Upper lobe of left lung (tissue), 6 donors: ENCODE data around the gene MAPK8IP3. TPM values are rescaled to one million over a fixed set of nuclear protein-coding genes. Genes with fewer than 3 reads are reported as not detected.
A peak's percentile ranks its signal among the peaks of the same experiment; 100 is the strongest.

Experiments used
- ATAC-seq, 2 donors: fragments of 200-7000 bp; cut with Tn5 transposase; one replicate each; pipeline ENCODE4 v1.9.1; 2022; ENCODE audit warnings: mild to moderate bottlenecking in 2 of 2, moderate library complexity in 2 of 2; ENCODE audit not compliant: low FRiP score in 2 of 2
- DNase-seq, 2 donors: peaks; one replicate each; pipeline ENCODE4 v3.0.0-alpha.2; 2019 to 2020
- H3K27ac ChIP-seq, 4 donors: fragments of 200-600 bp; sonication (generic); one replicate each; pipeline ENCODE4 v1.5.1; 2016 to 2019
- H3K27me3 ChIP-seq, 4 donors: fragments of 200-600 bp; sonication (generic); one replicate each; pipeline ENCODE4 v1.5.1; 2017 to 2019
- H3K36me3 ChIP-seq, 4 donors: fragments of 200-600 bp; sonication (generic); one replicate each; pipeline ENCODE4 v1.5.1; 2016 to 2019
- H3K4me1 ChIP-seq, 4 donors: fragments of 200-600 bp; sonication (generic); one replicate each; pipeline ENCODE4 v1.5.1; 2018 to 2019
- H3K4me3 ChIP-seq, 4 donors: fragments of 200-600 bp; sonication (generic); one replicate each; pipeline ENCODE4 v1.5.1; 2017 to 2019; ENCODE audit warnings: mild to moderate bottlenecking in 2 of 4, moderate library complexity in 1 of 4
- H3K9me3 ChIP-seq, 4 donors: fragments of 200-600 bp; sonication (generic); one replicate each; pipeline ENCODE4 v1.5.1; 2018 to 2019
- EP300 ChIP-seq, 4 donors: sonication (generic); formaldehyde crosslinking; IDR thresholded peaks; one replicate each; pipeline ENCODE4 v1.5.1; 2017; ENCODE audit warnings: antibody characterized with exemption in 4 of 4, control low read depth in 2 of 4
- POLR2A ChIP-seq, 4 donors: fragments of 450-650 bp; IDR thresholded peaks; one replicate each; pipeline ENCODE4 v1.5.1; 2016 to 2017; ENCODE audit warnings: antibody characterized with exemption in 4 of 4, mild to moderate bottlenecking in 2 of 4
- POLR2AphosphoS5 ChIP-seq, 2 donors: sonication (generic); formaldehyde crosslinking; IDR thresholded peaks; one replicate each; pipeline ENCODE4 v1.5.1; 2017; ENCODE audit warnings: antibody characterized with exemption in 2 of 2
- WGBS, 2 donors: methylation state at CpG; one replicate each; pipeline ENCODE4 v1.1.5; 2017 to 2018; 5-methylcytosine and 5-hydroxymethylcytosine counted together
- total RNA-seq, 6 donors: library from RNA; depleted of rRNA in 4 of 6; stranded (reverse); fragments of >200 nt in 4 of 6; gene quantifications; one replicate each; pipeline versions ENCODE4 v1.1.0 to v1.2.1, GENCODE V29; 2016 to 2021
- TF ChIP-seq, protein P1 (sequence below), 6 experiments: fragments of 450-650 bp in 4 of 6; fragments of 200-600 bp in 2 of 6; sonication (generic) in 2 of 6; IDR thresholded peaks; one replicate each; pipeline ENCODE4 v1.5.1; 2016 to 2019; ENCODE audit warnings: antibody characterized with exemption in 6 of 6
- donor health status: DM: no; HTN: no; CAD: no; lungs with moderate emphysema.
- donor health status: DM: no; HTN: yes; CAD: no; lungs with severe emphysema.

Gene MAPK8IP3
- total RNA-seq, 6 donors from 2014 or later, result 46.4 to 505 (median 71.9) TPM

DNA sequence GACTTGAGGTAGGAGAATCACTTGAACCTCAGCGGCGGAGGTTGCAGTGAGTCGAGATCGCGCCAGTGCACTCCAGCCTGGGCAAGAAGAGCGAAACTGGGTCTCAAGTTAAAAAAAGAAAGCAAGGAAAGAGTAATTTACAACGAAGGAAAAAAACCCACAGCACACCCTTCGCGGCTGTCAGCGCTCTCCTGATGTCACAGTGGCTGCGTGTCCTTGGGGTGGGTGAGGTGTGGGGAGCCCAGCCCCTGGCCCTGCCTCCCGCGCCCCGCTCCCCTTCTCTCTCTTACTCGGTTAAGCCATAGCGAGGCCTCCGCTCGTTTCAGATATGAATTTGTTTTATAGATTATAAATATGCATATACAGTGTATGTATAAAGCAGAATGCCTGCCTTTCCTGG lies 28.7 kb upstream of the MAPK8IP3 start:
- no peak for DNase-seq
- peaks cover 3 to 32% (median 29%) of the 10 kb centered on the region in 4 donors for H3K36me3 ChIP-seq
- H3K27me3 ChIP-seq, result no peaks in the 10 kb centered on the region
- ATAC-seq, result no peak
- H3K4me1 ChIP-seq, result peaks cover 7 to 26% (median 18%) of the 10 kb centered on the region in 4 donors
- no peaks in the 10 kb centered on the region for H3K9me3 ChIP-seq
- TF ChIP-seq EP300 (IDR thresholded peaks at IDR 0.05) (no peak), POLR2AphosphoS5 (IDR thresholded peaks at IDR 0.05) (no peak)
- TF ChIP-seq, protein P1, sequence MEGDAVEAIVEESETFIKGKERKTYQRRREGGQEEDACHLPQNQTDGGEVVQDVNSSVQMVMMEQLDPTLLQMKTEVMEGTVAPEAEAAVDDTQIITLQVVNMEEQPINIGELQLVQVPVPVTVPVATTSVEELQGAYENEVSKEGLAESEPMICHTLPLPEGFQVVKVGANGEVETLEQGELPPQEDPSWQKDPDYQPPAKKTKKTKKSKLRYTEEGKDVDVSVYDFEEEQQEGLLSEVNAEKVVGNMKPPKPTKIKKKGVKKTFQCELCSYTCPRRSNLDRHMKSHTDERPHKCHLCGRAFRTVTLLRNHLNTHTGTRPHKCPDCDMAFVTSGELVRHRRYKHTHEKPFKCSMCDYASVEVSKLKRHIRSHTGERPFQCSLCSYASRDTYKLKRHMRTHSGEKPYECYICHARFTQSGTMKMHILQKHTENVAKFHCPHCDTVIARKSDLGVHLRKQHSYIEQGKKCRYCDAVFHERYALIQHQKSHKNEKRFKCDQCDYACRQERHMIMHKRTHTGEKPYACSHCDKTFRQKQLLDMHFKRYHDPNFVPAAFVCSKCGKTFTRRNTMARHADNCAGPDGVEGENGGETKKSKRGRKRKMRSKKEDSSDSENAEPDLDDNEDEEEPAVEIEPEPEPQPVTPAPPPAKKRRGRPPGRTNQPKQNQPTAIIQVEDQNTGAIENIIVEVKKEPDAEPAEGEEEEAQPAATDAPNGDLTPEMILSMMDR (IDR thresholded peaks at IDR 0.05), result no peak
- peak overlapping the region in 1 of 4 donors; percentile 81 for H3K27ac ChIP-seq
- 86 to 91% methylated on average over 18 of the region's 18 CpGs for WGBS, 2 donors
- peak overlapping the region in 3 of 4 donors; percentile 62 to 88 (median 74) for H3K4me3 ChIP-seq

DNA sequence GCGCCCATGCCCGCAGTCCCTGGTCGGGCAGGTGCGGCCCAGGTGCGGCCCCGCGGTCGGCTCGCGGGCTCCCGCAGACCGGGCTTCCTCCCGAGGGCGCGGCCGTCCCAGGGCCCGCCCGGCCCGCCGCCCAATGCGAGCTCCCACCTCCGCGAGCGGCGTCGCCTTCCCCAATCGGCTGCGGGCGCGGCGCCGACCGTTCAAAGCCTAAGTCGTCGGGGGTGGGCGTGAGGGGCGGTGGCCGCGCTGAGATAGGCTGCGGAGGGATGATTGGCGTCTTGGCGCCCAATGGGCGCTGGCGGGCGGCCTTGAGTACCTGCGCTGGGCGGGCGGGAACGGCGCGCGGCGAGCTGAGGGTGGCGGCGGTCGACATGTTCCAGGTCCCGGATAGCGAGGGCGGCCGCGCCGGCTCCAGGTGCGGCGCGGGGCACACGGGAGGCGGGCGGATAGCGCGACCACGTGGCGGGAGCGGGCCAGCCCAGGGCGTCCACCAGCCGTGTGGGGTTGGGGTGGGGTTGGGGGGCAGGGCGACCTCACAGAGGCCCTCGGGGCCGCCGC lies 28.0 kb upstream of the MAPK8IP3 start, which contains the start of gene JPT2:
JPT2 (plus strand) TSS at position 338 of the 558 bp plus-strand sequence; CDS start at position 372, 34 bp downstream.
- 0 to 1% methylated on average over 23 to 50 of the region's 79 CpGs for WGBS, 2 donors
- TF ChIP-seq, protein P1 (IDR thresholded peaks at IDR 0.05), result peak in 2 of 6 experiments; percentile 7 to 17
- peak in 1 of 2 donors; percentile 73 for TF ChIP-seq POLR2AphosphoS5 (IDR thresholded peaks at IDR 0.05)
- TF ChIP-seq EP300 (IDR thresholded peaks at IDR 0.05), result no peak
- peak in 1 of 4 donors; percentile 74 for TF ChIP-seq POLR2A (IDR thresholded peaks at IDR 0.05)

DNA sequence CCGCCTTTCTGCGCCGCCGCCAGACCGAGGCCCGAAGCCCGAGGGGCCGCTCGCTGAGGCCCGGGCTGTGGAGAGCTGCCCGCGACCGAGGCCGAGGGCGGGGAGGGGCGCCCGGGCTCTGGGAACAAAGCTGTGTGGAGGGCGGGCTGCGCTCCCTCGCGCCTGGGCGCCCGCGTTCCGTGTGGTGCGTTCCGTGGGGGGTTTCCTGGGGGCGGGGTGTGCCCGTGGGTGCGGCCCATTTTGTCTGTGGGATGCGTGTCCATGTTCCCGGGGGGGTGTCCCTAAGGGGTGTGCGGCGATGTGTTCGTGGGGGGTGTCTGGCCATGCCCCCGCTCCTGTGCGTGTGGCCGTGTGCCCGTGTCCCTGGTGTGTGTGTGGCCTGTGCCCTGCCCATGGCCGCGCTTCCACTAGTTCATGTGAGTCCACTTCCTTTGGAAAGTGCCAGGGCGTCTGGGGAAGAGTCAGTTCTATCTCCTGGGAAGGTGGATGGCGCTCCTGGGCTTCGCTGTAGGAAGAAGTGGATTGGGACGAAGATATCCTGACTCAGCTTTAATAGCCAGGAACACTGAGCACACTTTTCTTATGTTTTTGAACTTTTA lies 27.4 kb upstream of the MAPK8IP3 start:
- Histone ChIP-seq H3K4me3 (peak overlapping the region; percentile 62 to 88 (median 77)), H3K27me3 (no peaks in the 10 kb centered on the region), H3K36me3 (peaks cover 0 to 25% (median 20%) of the 10 kb centered on the region in 4 donors), H3K27ac (peak overlapping the region; percentile 63 to 81 (median 80)), H3K9me3 (no peaks in the 10 kb centered on the region), H3K4me1 (peaks cover 7 to 26% (median 18%) of the 10 kb centered on the region in 4 donors)
- DNase-seq (peak in 1 of 2 donors; percentile 61), ATAC-seq (peak; percentile 6 to 50)
- TF ChIP-seq, protein P1 (IDR thresholded peaks at IDR 0.05), result no peak
- TF ChIP-seq POLR2AphosphoS5 (IDR thresholded peaks at IDR 0.05) (no peak), EP300 (IDR thresholded peaks at IDR 0.05) (no peak), POLR2A (IDR thresholded peaks at IDR 0.05) (no peak)
- WGBS, 2 donors, result 2 to 9% methylated on average over 4 to 10 of the region's 45 CpGs

More for the DNA sequence above, 28.0 kb upstream of the MAPK8IP3 start, which contains the start of gene JPT2:
- DNase-seq (peak; percentile 96 to 100), ATAC-seq (peak; percentile 98)
- Histone ChIP-seq H3K36me3 (peaks cover 0 to 27% (median 23%) of the 10 kb centered on the region in 4 donors), H3K4me1 (peaks cover 7 to 26% (median 18%) of the 10 kb centered on the region in 4 donors), H3K27me3 (no peaks in the 10 kb centered on the region), H3K9me3 (no peaks in the 10 kb centered on the region), H3K27ac (peak within 1 kb of the TSS; percentile 63 to 81 (median 80)), H3K4me3 (peak within 1 kb of the TSS; percentile 62 to 88 (median 77))

DNA sequence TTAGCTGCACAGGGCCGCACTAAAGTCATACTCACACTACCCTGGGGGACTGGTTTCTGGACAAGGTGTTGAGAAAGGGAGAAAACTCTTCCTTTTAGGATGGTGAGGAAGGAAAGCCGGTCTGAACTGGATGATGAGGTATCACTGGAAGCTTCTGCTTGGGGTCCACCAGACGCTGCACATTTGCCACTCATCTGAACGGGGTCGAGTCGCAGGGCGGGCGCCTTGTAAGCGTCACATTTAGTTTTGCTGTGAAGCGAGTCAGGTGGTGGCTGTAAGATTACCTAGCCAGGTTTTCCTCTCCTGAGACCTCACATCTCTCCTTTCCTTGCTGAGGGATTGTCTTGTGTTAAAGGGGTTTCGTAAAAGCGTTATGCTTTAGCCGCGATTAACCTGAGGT lies 25.6 kb upstream of the MAPK8IP3 start:
- Histone ChIP-seq H3K4me1 (peaks cover 7 to 26% (median 18%) of the 10 kb centered on the region in 4 donors), H3K27me3 (no peaks in the 10 kb centered on the region), H3K9me3 (no peaks in the 10 kb centered on the region), H3K4me3 (no peak overlapping the region), H3K36me3 (peaks cover under 1 to 18% (median 10%) of the 10 kb centered on the region in 4 donors), H3K27ac (no peak overlapping the region)
- no peak for DNase-seq
- TF ChIP-seq, protein P1 (IDR thresholded peaks at IDR 0.05), result no peak
- no peak for TF ChIP-seq POLR2AphosphoS5 (IDR thresholded peaks at IDR 0.05)
- no peak for TF ChIP-seq EP300 (IDR thresholded peaks at IDR 0.05)
- no peak for TF ChIP-seq POLR2A (IDR thresholded peaks at IDR 0.05)
- 92 to 94% methylated on average over 14 of the region's 14 CpGs for WGBS, 2 donors
- no peak for ATAC-seq
